ENCODE measurements around the gene MYL7. TPM values are rescaled to one million over a fixed set of nuclear protein-coding genes. Genes with fewer than 3 reads are reported as not detected.
"Not testable (repeated sequence)": the region's sequence is repeated elsewhere in the genome, so short reads cannot be mapped to it uniquely, and the experiment has no call there.

The MYL7 gene
- total RNA-seq, 1 donor = 0.43 TPM

- H3K4me3 ChIP-seq (ENCODE audit: low read depth, low read length) = no peak overlapping the region
- no peak for DNase-seq (ENCODE audit: low read depth)
- TF ChIP-seq CTCF (IDR thresholded peaks at IDR 0.05; ENCODE audit: insufficient read depth, low read depth, low read length) = no peak
Observed at GRCh38 chr7:44172352-44172751, 31.2 kb upstream of the MYL7 start.

GRCh38 chr7:44171901-44172300 lies 30.8 kb upstream of the MYL7 start:
- not testable (repeated sequence) for DNase-seq (ENCODE audit: low read depth); H3K4me3 ChIP-seq (ENCODE audit: low read depth, low read length)

GRCh38 chr7:44167920-44168319 lies 26.8 kb upstream of the MYL7 start:
- DNase-seq (ENCODE audit: low read depth) = no peak
- no peak for TF ChIP-seq CTCF (IDR thresholded peaks at IDR 0.05; ENCODE audit: insufficient read depth, low read depth, low read length)
- H3K4me3 ChIP-seq (ENCODE audit: low read depth, low read length) = no peak overlapping the region

- no peak for TF ChIP-seq CTCF (IDR thresholded peaks at IDR 0.05; ENCODE audit: insufficient read depth, low read depth, low read length)
- H3K4me3 ChIP-seq (ENCODE audit: low read depth, low read length) = no peak overlapping the region
- peak; percentile 80 for DNase-seq (ENCODE audit: low read depth)
Observed at GRCh38 chr7:44163591-44163990, 22.5 kb upstream of the MYL7 start.

GRCh38 chr7:44162785-44163395 lies 21.8 kb upstream of the MYL7 start:
- no peak for DNase-seq (ENCODE audit: low read depth)
- no peak for TF ChIP-seq CTCF (IDR thresholded peaks at IDR 0.05; ENCODE audit: insufficient read depth, low read depth, low read length)
- H3K4me3 ChIP-seq (ENCODE audit: low read depth, low read length) = no peak overlapping the region

- no peak overlapping the region for H3K4me3 ChIP-seq (ENCODE audit: low read depth, low read length)
- TF ChIP-seq CTCF (IDR thresholded peaks at IDR 0.05; ENCODE audit: insufficient read depth, low read depth, low read length) = no peak
- DNase-seq (ENCODE audit: low read depth) = peak; percentile 26
Observed at GRCh38 chr7:44162179-44162578, 21.0 kb upstream of the MYL7 start.

GRCh38 chr7:44161371-44161770 lies 20.2 kb upstream of the MYL7 start:
- no peak for DNase-seq (ENCODE audit: low read depth)
- TF ChIP-seq CTCF (IDR thresholded peaks at IDR 0.05; ENCODE audit: insufficient read depth, low read depth, low read length) = no peak
- H3K4me3 ChIP-seq (ENCODE audit: low read depth, low read length) = no peak overlapping the region

Measured in fibroblast of villous mesenchyme (primary cell).